Measurements from ENCODE around the gene MBP.

MBP gene

GRCh38 chr18:77164763-77165485, 32.3 kb upstream of the MBP start:
- Mint-ChIP-seq H3K36me3 (ENCODE audit: low read depth) (no peaks in the 10 kb centered on the region), H3K9me3 (no peaks in the 10 kb centered on the region), H3K4me1 (peaks cover 47% of the 10 kb centered on the region), H3K4me3 (no peak overlapping the region), H3K27ac (no peak overlapping the region), H3K27me3 (ENCODE audit: low read depth) (peaks cover 29% of the 10 kb centered on the region)
- TF ChIP-seq CTCF (IDR thresholded peaks at IDR 0.05; ENCODE audit: unreplicated experiment in 3 of 3) = no peak

GRCh38 chr18:77164026-77164425, 31.4 kb upstream of the MBP start:
- no peak overlapping the region for H3K27ac Mint-ChIP-seq
- H3K9me3 Mint-ChIP-seq = no peaks in the 10 kb centered on the region
- H3K4me3 Mint-ChIP-seq = no peak overlapping the region
- no peaks in the 10 kb centered on the region for H3K36me3 Mint-ChIP-seq (ENCODE audit: low read depth)
- no peak for TF ChIP-seq CTCF (IDR thresholded peaks at IDR 0.05; ENCODE audit: unreplicated experiment in 3 of 3)
- peaks cover 35% of the 10 kb centered on the region for H3K27me3 Mint-ChIP-seq (ENCODE audit: low read depth)
- H3K4me1 Mint-ChIP-seq = peaks cover 45% of the 10 kb centered on the region

GRCh38 chr18:77162580-77162979, 30.0 kb upstream of the MBP start:
- Mint-ChIP-seq H3K36me3 (ENCODE audit: low read depth) (no peaks in the 10 kb centered on the region), H3K27me3 (ENCODE audit: low read depth) (peaks cover 35% of the 10 kb centered on the region), H3K4me3 (no peak overlapping the region), H3K4me1 (peaks cover 33% of the 10 kb centered on the region), H3K9me3 (no peaks in the 10 kb centered on the region), H3K27ac (no peak overlapping the region)
- no peak for TF ChIP-seq CTCF (IDR thresholded peaks at IDR 0.05; ENCODE audit: unreplicated experiment in 3 of 3)

- peaks cover 35% of the 10 kb centered on the region for H3K27me3 Mint-ChIP-seq (ENCODE audit: low read depth)
- H3K4me1 Mint-ChIP-seq = peaks cover 27% of the 10 kb centered on the region
- no peak overlapping the region for H3K27ac Mint-ChIP-seq
- no peaks in the 10 kb centered on the region for H3K36me3 Mint-ChIP-seq (ENCODE audit: low read depth)
- TF ChIP-seq CTCF (IDR thresholded peaks at IDR 0.05; ENCODE audit: unreplicated experiment in 3 of 3) = no peak
- H3K9me3 Mint-ChIP-seq = no peaks in the 10 kb centered on the region
- H3K4me3 Mint-ChIP-seq = no peak overlapping the region
Observed at GRCh38 chr18:77161961-77162360, 29.4 kb upstream of the MBP start.

- H3K27me3 Mint-ChIP-seq (ENCODE audit: low read depth) = peaks cover 36% of the 10 kb centered on the region
- no peak overlapping the region for H3K27ac Mint-ChIP-seq
- H3K4me1 Mint-ChIP-seq = peaks cover 23% of the 10 kb centered on the region
- H3K4me3 Mint-ChIP-seq = no peak overlapping the region
- TF ChIP-seq CTCF (IDR thresholded peaks at IDR 0.05; ENCODE audit: unreplicated experiment in 3 of 3) = no peak
- no peaks in the 10 kb centered on the region for H3K36me3 Mint-ChIP-seq (ENCODE audit: low read depth)
- H3K9me3 Mint-ChIP-seq = no peaks in the 10 kb centered on the region
Observed at GRCh38 chr18:77161383-77161782, 28.8 kb upstream of the MBP start.

GRCh38 chr18:77160515-77160914, 27.9 kb upstream of the MBP start:
- peaks cover 15% of the 10 kb centered on the region for H3K4me1 Mint-ChIP-seq
- H3K4me3 Mint-ChIP-seq = no peak overlapping the region
- no peak overlapping the region for H3K27ac Mint-ChIP-seq
- H3K36me3 Mint-ChIP-seq (ENCODE audit: low read depth) = no peaks in the 10 kb centered on the region
- peaks cover 29% of the 10 kb centered on the region for H3K27me3 Mint-ChIP-seq (ENCODE audit: low read depth)
- no peak for TF ChIP-seq CTCF (IDR thresholded peaks at IDR 0.05; ENCODE audit: unreplicated experiment in 3 of 3)
- no peaks in the 10 kb centered on the region for H3K9me3 Mint-ChIP-seq

All from nephron (organoid).